Amygdala (tissue), 56 donors: Measurements from ENCODE around the gene NDUFA1.
A peak's percentile ranks its signal among the peaks of the same experiment; 100 is the strongest.
"Not testable (repeated sequence)": the region's sequence is repeated elsewhere in the genome, so short reads cannot be mapped to it uniquely, and the experiment has no call there.

ENCODE experiments used
- DNase-seq, 56 donors: peaks; one replicate each; lab custom pipeline; 2025; lab: John Stamatoyannopoulos, UW

Gene NDUFA1

GRCh38 chrX:119899125-119899524 is 27.5 kb downstream of the NDUFA1 start:
- DNase-seq: peak in 6 of 56 donors; percentile 0 to 2 (median 2)

- no peak for DNase-seq
These were observed 29.3 kb downstream of the NDUFA1 start for GRCh38 chrX:119900976-119901375.

GRCh38 chrX:119916310-119916709 is 44.7 kb downstream of the NDUFA1 start:
- DNase-seq: no peak

- DNase-seq: no peak
These were observed 46.2 kb downstream of the NDUFA1 start for GRCh38 chrX:119917877-119918276.

GRCh38 chrX:119919835-119920585 is 48.4 kb downstream of the NDUFA1 start:
- no peak for DNase-seq

DNA sequence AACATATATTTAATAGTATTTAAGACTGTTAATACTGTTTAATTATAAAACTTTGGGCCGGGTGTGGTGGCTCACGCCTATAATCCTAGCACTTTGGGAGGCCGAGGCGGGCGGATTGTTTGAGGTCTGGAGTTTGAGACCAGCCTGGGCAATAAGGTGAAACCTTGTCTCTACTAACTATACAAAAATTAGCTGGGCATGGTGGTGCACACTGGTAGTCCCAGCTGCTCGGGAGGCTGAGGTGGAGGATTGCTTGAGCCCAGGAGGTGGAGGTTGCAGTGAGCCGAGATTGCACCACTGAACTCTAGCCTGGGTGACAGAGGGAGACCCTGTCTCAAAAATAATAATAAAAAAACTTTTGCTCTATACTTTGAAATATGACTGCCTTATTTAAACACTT is 50.8 kb downstream of the NDUFA1 start:
- not testable (repeated sequence) for DNase-seq
